DND-41 (cell line): ENCODE measurements around the gene PI4K2B.

ENCODE experiments used
- ATAC-seq: fragments of 200-7000 bp; cut with Tn5 transposase; 3 replicates; pipeline ENCODE4 v1.9.1; 2021; ENCODE audit warnings: low read depth; ENCODE audit not compliant: insufficient read depth
- DNase-seq: peaks from one replicate; pipeline ENCODE4 v3.0.0-alpha.2; 2020
- H2AFZ ChIP-seq: 2 replicates; pipeline ENCODE4 v1.6.0; 2012; ENCODE audit warnings: low read depth, low read length
- H3K27ac ChIP-seq: 2 replicates; pipeline ENCODE4 v1.5.1; 2012; ENCODE audit warnings: low read length, inconsistent platforms
- H3K27me3 ChIP-seq: fragments of 200-600 bp; sonication (generic); 2 replicates; pipeline ENCODE4 v1.6.0; 2012; ENCODE audit warnings: low read length, mild to moderate bottlenecking, inconsistent platforms; ENCODE audit not compliant: insufficient read depth, poor library complexity
- H3K36me3 ChIP-seq: 2 replicates; pipeline ENCODE4 v1.5.1; 2012; ENCODE audit warnings: low read length, inconsistent platforms; ENCODE audit not compliant: insufficient read depth
- H3K4me1 ChIP-seq: 2 replicates; pipeline ENCODE4 v1.5.1; 2012; ENCODE audit warnings: mild to moderate bottlenecking, low read length; ENCODE audit not compliant: insufficient read depth
- H3K4me2 ChIP-seq: 2 replicates; pipeline ENCODE4 v1.6.0; 2012; ENCODE audit warnings: mild to moderate bottlenecking, moderate library complexity, low read length, inconsistent platforms; ENCODE audit not compliant: insufficient read depth
- H3K4me3 ChIP-seq, 2 experiments: fragments of 200-600 bp in 1 of 2; shearing (Covaris generic) in 1 of 2; 2 replicates each; pipeline ENCODE4 v1.5.1; 2012 to 2016; ENCODE audit warnings: inconsistent platforms in 2 of 2, low read length in 2 of 2, mild to moderate bottlenecking in 2 of 2, low read depth in 1 of 2, moderate library complexity in 1 of 2
- H3K79me2 ChIP-seq: 2 replicates; pipeline ENCODE4 v1.6.0; 2012; ENCODE audit warnings: low read length, inconsistent platforms; ENCODE audit not compliant: insufficient read depth
- H3K9ac ChIP-seq: 2 replicates; pipeline ENCODE4 v1.6.0; 2012; ENCODE audit warnings: low read depth, mild to moderate bottlenecking, inconsistent platforms, low read length, moderate library complexity
- H3K9me3 ChIP-seq: 2 replicates; pipeline ENCODE4 v1.5.1; 2012; ENCODE audit warnings: low read length, moderate library complexity, mild to moderate bottlenecking, inconsistent platforms; ENCODE audit not compliant: insufficient read depth, severe bottlenecking
- H4K20me1 ChIP-seq: 2 replicates; pipeline ENCODE4 v1.6.0; 2012; ENCODE audit warnings: low read length; ENCODE audit not compliant: insufficient read depth
- CTCF ChIP-seq: IDR thresholded peaks from 2 replicates; pipeline ENCODE4 v1.5.1; 2012; ENCODE audit warnings: borderline replicate concordance, low read length, moderate library complexity, mild to moderate bottlenecking; ENCODE audit not compliant: poor library complexity, severe bottlenecking; ENCODE audit errors: extremely low read depth
- EZH2 ChIP-seq: IDR thresholded peaks from 3 replicates; pipeline ENCODE4 v1.6.1; 2012; ENCODE audit warnings: borderline replicate concordance, low read depth, mild to moderate bottlenecking, moderate library complexity, low read length, inconsistent platforms; ENCODE audit not compliant: severe bottlenecking

Gene PI4K2B

DNA sequence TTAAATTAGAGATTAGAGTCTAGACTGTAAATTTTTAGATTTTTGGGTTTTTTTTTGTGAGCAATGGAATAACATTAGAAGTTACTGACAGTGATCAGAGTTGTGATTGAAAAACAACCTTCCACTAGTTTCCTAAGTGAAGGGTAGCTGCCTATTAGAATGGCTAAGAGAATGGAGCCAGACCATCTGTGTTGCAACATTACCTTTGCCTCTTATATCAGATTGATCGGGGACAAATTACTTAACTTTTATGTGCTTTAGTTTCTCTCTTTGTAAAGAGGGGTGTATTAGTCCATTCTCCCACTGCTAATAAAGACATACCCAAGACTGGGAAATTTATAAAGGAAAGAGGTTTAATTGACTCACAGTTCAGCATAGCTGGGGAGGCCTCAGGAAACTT lies 12.5 kb upstream of the PI4K2B start:
- Histone ChIP-seq H3K36me3 (no peaks in the 10 kb centered on the region), H2AFZ (no peak overlapping the region), H3K4me2 (no peak overlapping the region), H3K4me3 (no peak overlapping the region), H3K9ac (no peak overlapping the region), H3K27me3 (no peaks in the 10 kb centered on the region), H3K79me2 (no peaks in the 10 kb centered on the region), H3K9me3 (peaks cover 34% of the 10 kb centered on the region), H3K27ac (no peak overlapping the region), H3K4me1 (no peaks in the 10 kb centered on the region), H4K20me1 (no peaks in the 10 kb centered on the region)
- DNase-seq = no peak
- ATAC-seq = no peak
- TF ChIP-seq CTCF = no peak
- TF ChIP-seq EZH2 = no peak

- TF ChIP-seq EZH2 (no peak), CTCF (no peak)
Observed at GRCh38 chr4:25223802-25224375, 9.9 kb upstream of the PI4K2B start.

DNA sequence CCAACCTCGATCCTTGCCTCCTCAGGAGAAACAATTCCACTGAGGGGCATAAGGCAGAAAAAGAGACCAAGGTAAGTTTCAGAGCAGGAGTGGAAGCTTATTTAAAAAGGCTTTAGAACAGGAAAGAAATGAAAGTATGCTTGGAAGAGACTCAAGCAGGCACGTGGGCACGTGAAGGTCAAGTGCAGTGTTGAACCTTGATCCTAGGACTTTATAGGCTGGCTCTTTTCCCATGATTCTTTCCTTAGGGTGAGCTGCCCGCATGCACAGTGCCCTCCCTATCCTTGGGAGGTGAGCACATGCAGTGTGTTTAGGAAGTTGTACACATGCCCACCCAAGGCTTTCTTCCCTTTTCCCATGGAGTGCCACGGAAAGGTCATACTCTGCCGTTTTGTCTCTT lies 4.0 kb upstream of the PI4K2B start:
- no peak for ATAC-seq
- no peak overlapping the region for H3K9ac ChIP-seq

More at GRCh38 chr4:25223802-25224375, 9.9 kb upstream of the PI4K2B start:
- Histone ChIP-seq H3K4me1 (no peaks in the 10 kb centered on the region), H4K20me1 (no peaks in the 10 kb centered on the region), H3K9me3 (peaks cover 47% of the 10 kb centered on the region), H3K36me3 (no peaks in the 10 kb centered on the region), H3K27me3 (no peaks in the 10 kb centered on the region), H3K4me2 (no peak overlapping the region), H3K4me3 (no peak overlapping the region), H3K79me2 (no peaks in the 10 kb centered on the region), H3K27ac (no peak overlapping the region), H2AFZ (no peak overlapping the region), H3K9ac (no peak overlapping the region)
- ATAC-seq (no peak; the same call in 2 of the 3 replicates), DNase-seq (peak; percentile 63)

More for the DNA sequence above, 4.0 kb upstream of the PI4K2B start:
- Histone ChIP-seq H3K4me1 (peaks cover 4% of the 10 kb centered on the region), H3K27ac (no peak overlapping the region), H3K9me3 (peaks cover 43% of the 10 kb centered on the region), H3K79me2 (peaks cover 10% of the 10 kb centered on the region), H2AFZ (no peak overlapping the region), H3K27me3 (no peaks in the 10 kb centered on the region), H3K4me3 (no peak overlapping the region), H3K36me3 (no peaks in the 10 kb centered on the region), H3K4me2 (no peak overlapping the region), H4K20me1 (no peaks in the 10 kb centered on the region)
- TF ChIP-seq CTCF (no peak), EZH2 (no peak)
- no peak for DNase-seq
